A549 (cell line): ENCODE results near the gene NDUFAF2.

Experiments used
- POLR2A ChIP-seq: IDR thresholded peaks from 2 replicates; pipeline ENCODE4 v1.6.1; 2012; ENCODE audit warnings: mild to moderate bottlenecking, low read length
- TF ChIP-seq, protein P1 (sequence below): fragments of 200-600 bp; sonication (generic); IDR thresholded peaks from 2 replicates; pipeline ENCODE4 v1.6.1; 2016; ENCODE audit warnings: antibody characterized with exemption, mild to moderate bottlenecking, moderate library complexity
- TF ChIP-seq, protein P2 (sequence below): fragments of >200 bp; sonication (Bioruptor Twin); formaldehyde crosslinking; IDR thresholded peaks from 3 replicates; pipeline ENCODE4 v1.5.1; 2016

GRCh38 chr5:61160497-61160896 is 215.5 kb downstream of the NDUFAF2 start:
- TF ChIP-seq, protein P1, sequence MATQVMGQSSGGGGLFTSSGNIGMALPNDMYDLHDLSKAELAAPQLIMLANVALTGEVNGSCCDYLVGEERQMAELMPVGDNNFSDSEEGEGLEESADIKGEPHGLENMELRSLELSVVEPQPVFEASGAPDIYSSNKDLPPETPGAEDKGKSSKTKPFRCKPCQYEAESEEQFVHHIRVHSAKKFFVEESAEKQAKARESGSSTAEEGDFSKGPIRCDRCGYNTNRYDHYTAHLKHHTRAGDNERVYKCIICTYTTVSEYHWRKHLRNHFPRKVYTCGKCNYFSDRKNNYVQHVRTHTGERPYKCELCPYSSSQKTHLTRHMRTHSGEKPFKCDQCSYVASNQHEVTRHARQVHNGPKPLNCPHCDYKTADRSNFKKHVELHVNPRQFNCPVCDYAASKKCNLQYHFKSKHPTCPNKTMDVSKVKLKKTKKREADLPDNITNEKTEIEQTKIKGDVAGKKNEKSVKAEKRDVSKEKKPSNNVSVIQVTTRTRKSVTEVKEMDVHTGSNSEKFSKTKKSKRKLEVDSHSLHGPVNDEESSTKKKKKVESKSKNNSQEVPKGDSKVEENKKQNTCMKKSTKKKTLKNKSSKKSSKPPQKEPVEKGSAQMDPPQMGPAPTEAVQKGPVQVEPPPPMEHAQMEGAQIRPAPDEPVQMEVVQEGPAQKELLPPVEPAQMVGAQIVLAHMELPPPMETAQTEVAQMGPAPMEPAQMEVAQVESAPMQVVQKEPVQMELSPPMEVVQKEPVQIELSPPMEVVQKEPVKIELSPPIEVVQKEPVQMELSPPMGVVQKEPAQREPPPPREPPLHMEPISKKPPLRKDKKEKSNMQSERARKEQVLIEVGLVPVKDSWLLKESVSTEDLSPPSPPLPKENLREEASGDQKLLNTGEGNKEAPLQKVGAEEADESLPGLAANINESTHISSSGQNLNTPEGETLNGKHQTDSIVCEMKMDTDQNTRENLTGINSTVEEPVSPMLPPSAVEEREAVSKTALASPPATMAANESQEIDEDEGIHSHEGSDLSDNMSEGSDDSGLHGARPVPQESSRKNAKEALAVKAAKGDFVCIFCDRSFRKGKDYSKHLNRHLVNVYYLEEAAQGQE: no peak
- TF ChIP-seq POLR2A: no peak
- TF ChIP-seq, protein P2, sequence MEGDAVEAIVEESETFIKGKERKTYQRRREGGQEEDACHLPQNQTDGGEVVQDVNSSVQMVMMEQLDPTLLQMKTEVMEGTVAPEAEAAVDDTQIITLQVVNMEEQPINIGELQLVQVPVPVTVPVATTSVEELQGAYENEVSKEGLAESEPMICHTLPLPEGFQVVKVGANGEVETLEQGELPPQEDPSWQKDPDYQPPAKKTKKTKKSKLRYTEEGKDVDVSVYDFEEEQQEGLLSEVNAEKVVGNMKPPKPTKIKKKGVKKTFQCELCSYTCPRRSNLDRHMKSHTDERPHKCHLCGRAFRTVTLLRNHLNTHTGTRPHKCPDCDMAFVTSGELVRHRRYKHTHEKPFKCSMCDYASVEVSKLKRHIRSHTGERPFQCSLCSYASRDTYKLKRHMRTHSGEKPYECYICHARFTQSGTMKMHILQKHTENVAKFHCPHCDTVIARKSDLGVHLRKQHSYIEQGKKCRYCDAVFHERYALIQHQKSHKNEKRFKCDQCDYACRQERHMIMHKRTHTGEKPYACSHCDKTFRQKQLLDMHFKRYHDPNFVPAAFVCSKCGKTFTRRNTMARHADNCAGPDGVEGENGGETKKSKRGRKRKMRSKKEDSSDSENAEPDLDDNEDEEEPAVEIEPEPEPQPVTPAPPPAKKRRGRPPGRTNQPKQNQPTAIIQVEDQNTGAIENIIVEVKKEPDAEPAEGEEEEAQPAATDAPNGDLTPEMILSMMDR: no peak
